T-cell (primary cell): ENCODE measurements around the gene PLEKHA7. TPM values are rescaled to one million over a fixed set of nuclear protein-coding genes. Genes with fewer than 3 reads are reported as not detected.
"Not testable (repeated sequence)": the region's sequence is repeated elsewhere in the genome, so short reads cannot be mapped to it uniquely, and the experiment has no call there.

Experiments used
- ATAC-seq, 4 experiments: fragments of 200-7000 bp in 3 of 4; fragments of 150-1000 bp in 1 of 4; cut with Tn5 transposase; replicated peaks in 1 of 4; 1 replicate in 3 of 4; 2 replicates in 1 of 4; pipeline ENCODE4 v1.10.0; 2021; ENCODE audit warnings: moderate library complexity in 3 of 4, mild to moderate bottlenecking in 2 of 4, moderate number of reproducible peaks in 1 of 4
- CTCF ChIA-PET, 2 donors: fragments of 300-600 bp; sonication (Branson Sonifier 250); formaldehyde crosslinking; loops; one replicate each; lab custom pipeline; 2022; ENCODE audit warnings: antibody characterized with exemption in 2 of 2; lab: Charles Lee
- POLR2A ChIA-PET, 2 donors: fragments of 300-600 bp; sonication (Branson Sonifier 250); formaldehyde crosslinking; loops; one replicate each; lab custom pipeline; 2022; ENCODE audit warnings: antibody characterized with exemption in 2 of 2; lab: Charles Lee
- DNase-seq, 35 experiments: peaks; one replicate each; pipeline versions ENCODE4 v3.0.0 to v3.0.0-alpha.2; 2013 to 2023
- H3K27ac ChIP-seq: one replicate; pipeline ENCODE4 v1.5.1; 2013; ENCODE audit warnings: low read length
- H3K27me3 ChIP-seq, 2 experiments: replicated peaks in 1 of 2; 1 replicate in 1 of 2; 2 replicates in 1 of 2; pipeline versions ENCODE4 v1.6.1 to v1.7.0; 2013; ENCODE audit warnings: low read length in 1 of 2, mixed read lengths in 1 of 2; ENCODE audit not compliant: control insufficient read depth in 2 of 2, insufficient read depth in 2 of 2; ENCODE audit errors: extremely low read depth in 1 of 2
- H3K36me3 ChIP-seq, 2 donors: 1 replicate in 1 of 2; 2 replicates in 1 of 2; pipeline versions ENCODE4 v1.6.1 to v1.7.0; 2013; ENCODE audit warnings: low read length in 1 of 2; ENCODE audit not compliant: control insufficient read depth in 2 of 2, insufficient read depth in 1 of 2; ENCODE audit errors: extremely low read depth in 1 of 2
- H3K4me1 ChIP-seq, 2 experiments: 1 replicate in 1 of 2; 2 replicates in 1 of 2; pipeline versions ENCODE4 v1.6.1 to v1.7.0; 2013; ENCODE audit warnings: low read length in 2 of 2, mixed read lengths in 1 of 2; ENCODE audit not compliant: insufficient read depth in 2 of 2, control insufficient read depth in 1 of 2; ENCODE audit errors: extremely low read depth in 1 of 2
- H3K4me3 ChIP-seq, 2 donors: 1 replicate in 1 of 2; 2 replicates in 1 of 2; pipeline versions ENCODE4 v1.5.1 to v1.7.0; 2013; ENCODE audit warnings: mild to moderate bottlenecking in 2 of 2, low read length in 1 of 2, moderate library complexity in 1 of 2; ENCODE audit not compliant: control insufficient read depth in 1 of 2; ENCODE audit errors: extremely low read depth in 1 of 2
- H3K9me3 ChIP-seq: 2 replicates; pipeline ENCODE4 v1.7.0; 2013
- H3K27ac Mint-ChIP-seq, 2 donors: one replicate each; pipeline ENCODE4 v1.8.0; 2020 to 2021; ENCODE audit warnings: mild to moderate bottlenecking in 2 of 2, mixed read lengths in 2 of 2
- H3K27me3 Mint-ChIP-seq, 2 donors: one replicate each; pipeline ENCODE4 v1.8.0; 2021 to 2022; ENCODE audit warnings: mixed read lengths in 2 of 2
- H3K36me3 Mint-ChIP-seq: one replicate; pipeline ENCODE4 v1.8.0; 2021; ENCODE audit warnings: mixed read lengths
- H3K4me1 Mint-ChIP-seq, 3 donors: one replicate each; pipeline ENCODE4 v1.8.0; 2020 to 2022; ENCODE audit warnings: mixed read lengths in 3 of 3, mild to moderate bottlenecking in 1 of 3
- H3K4me3 Mint-ChIP-seq, 3 donors: one replicate each; pipeline ENCODE4 v1.8.0; 2020 to 2022; ENCODE audit warnings: mild to moderate bottlenecking in 3 of 3, mixed read lengths in 3 of 3, moderate library complexity in 3 of 3
- H3K9me3 Mint-ChIP-seq, 3 donors: one replicate each; pipeline ENCODE4 v1.8.0; 2020 to 2022; ENCODE audit warnings: mixed read lengths in 3 of 3
- WGBS: methylation state at CpG from one replicate; pipeline ENCODE4 v1.1.5; 2013; ENCODE audit warnings: missing lambda C conversion rate; ENCODE audit not compliant: insufficient coverage; 5-methylcytosine and 5-hydroxymethylcytosine counted together
- total RNA-seq, 35 experiments: library from RNA in 6 of 35; stranded (reverse) in 6 of 35; fragments of 120-200 nt in 1 of 35; gene quantifications; one replicate each; pipeline versions ENCODE4 v1.2.1 to v1.2.4 and lab custom pipeline; 2013 to 2026

The PLEKHA7 gene
- total RNA-seq, 5 donors from 2014 or later (not counting 1 experiment from before 2014, with no cell fraction given): 4.8 to 8.8 (median 5.8) TPM

DNA sequence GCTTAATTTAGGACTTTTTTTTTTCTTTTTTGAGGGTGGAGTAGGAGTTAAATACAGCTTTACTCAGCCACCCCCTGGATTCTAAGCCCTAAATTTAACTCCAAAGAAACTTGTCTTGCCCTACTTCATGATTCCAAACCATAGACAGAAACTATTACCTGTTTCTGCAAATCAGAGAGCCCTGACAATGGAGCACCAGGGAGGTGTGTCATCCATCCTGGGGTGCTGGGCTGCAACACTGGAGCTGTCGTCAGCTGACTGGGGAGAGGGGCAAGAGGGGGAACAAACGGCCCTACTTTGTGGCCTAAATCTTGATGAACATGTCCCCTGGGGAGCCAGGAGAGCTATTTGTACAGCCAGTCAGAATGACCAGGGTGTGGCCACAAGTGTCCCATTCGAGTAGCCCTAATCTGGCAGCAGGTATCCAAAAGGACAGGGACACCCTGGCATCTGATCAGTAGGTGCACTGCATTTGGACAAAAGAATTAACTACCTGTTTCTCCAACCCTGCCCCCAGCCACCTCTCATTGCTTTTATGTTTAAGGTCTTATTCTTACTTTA, 50.8 kb downstream of the PLEKHA7 start:
- CTCF ChIA-PET: interaction anchor here in 1 of 2 donors (0.5 kb wide), 1 partner anchor 228 kb away, joined by 3 read pairs; no protein-coding TSS in a partner anchor
- no peaks in the 10 kb centered on the region for H3K9me3 ChIP-seq
- 83% methylated on average over 2 of the region's 3 CpGs for WGBS

GRCh38 chr11:16962589-16962988, 51.6 kb downstream of the PLEKHA7 start:
- H3K4me1 ChIP-seq, H3K9me3 ChIP-seq, H3K4me1 Mint-ChIP-seq, H3K27ac Mint-ChIP-seq, H3K27ac ChIP-seq, DNase-seq, H3K36me3 Mint-ChIP-seq, H3K27me3 ChIP-seq, ATAC-seq, H3K36me3 ChIP-seq, H3K4me3 ChIP-seq, H3K9me3 Mint-ChIP-seq, H3K27me3 Mint-ChIP-seq, POLR2A ChIA-PET, CTCF ChIA-PET, H3K4me3 Mint-ChIP-seq: not testable (repeated sequence)

More for the DNA sequence above, 50.8 kb downstream of the PLEKHA7 start:
- Histone ChIP-seq H3K27ac (no peak overlapping the region), H3K4me1 (no peaks in the 10 kb centered on the region), H3K4me3 (no peak overlapping the region), H3K27me3 (no peaks in the 10 kb centered on the region), H3K36me3 (no peaks in the 10 kb centered on the region)
- H3K36me3 Mint-ChIP-seq: peaks cover 3% of the 10 kb centered on the region
- POLR2A ChIA-PET: no interaction called here
- H3K4me3 Mint-ChIP-seq: no peak overlapping the region
- H3K27me3 Mint-ChIP-seq: no peaks in the 10 kb centered on the region
- peaks cover 0 to 5% (median 2%) of the 10 kb centered on the region in 3 donors for H3K4me1 Mint-ChIP-seq
- ATAC-seq (no peak), DNase-seq (no peak)
- no peaks in the 10 kb centered on the region for H3K9me3 Mint-ChIP-seq
- no peak overlapping the region for H3K27ac Mint-ChIP-seq

DNA sequence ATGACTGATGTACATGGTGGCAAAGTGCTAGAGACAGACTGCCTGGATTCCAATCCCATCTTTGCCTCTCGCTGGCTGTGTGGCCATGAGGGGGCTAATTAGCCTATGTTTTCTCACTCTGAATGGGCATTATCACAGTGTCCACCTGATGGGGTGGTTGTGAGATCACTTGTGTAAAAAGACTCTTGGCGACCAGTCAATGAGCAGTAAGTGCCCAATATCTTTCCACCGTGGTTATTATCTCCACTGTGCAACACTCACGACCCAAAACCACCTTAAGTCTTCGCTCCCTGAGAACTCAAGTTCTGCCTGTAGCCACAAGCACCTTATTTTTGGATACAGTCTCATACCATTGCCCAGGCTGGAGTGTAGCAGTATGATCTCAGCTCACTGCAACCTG, 52.1 kb downstream of the PLEKHA7 start:
- Histone ChIP-seq H3K27me3 (no peaks in the 10 kb centered on the region), H3K4me1 (no peaks in the 10 kb centered on the region), H3K9me3 (no peaks in the 10 kb centered on the region), H3K4me3 (no peak overlapping the region), H3K36me3 (no peaks in the 10 kb centered on the region), H3K27ac (no peak overlapping the region)
- POLR2A ChIA-PET: no interaction called here
- no peak overlapping the region for H3K27ac Mint-ChIP-seq
- H3K4me1 Mint-ChIP-seq: peaks cover 0 to 5% (median 2%) of the 10 kb centered on the region in 3 donors
- no peaks in the 10 kb centered on the region for H3K9me3 Mint-ChIP-seq
- peaks cover 3% of the 10 kb centered on the region for H3K36me3 Mint-ChIP-seq
- no peak for DNase-seq
- CTCF ChIA-PET: no interaction called here
- WGBS: 83% methylated on average over 5 of the region's 5 CpGs
- H3K4me3 Mint-ChIP-seq: no peak overlapping the region
- ATAC-seq: no peak
- H3K27me3 Mint-ChIP-seq: no peaks in the 10 kb centered on the region

DNA sequence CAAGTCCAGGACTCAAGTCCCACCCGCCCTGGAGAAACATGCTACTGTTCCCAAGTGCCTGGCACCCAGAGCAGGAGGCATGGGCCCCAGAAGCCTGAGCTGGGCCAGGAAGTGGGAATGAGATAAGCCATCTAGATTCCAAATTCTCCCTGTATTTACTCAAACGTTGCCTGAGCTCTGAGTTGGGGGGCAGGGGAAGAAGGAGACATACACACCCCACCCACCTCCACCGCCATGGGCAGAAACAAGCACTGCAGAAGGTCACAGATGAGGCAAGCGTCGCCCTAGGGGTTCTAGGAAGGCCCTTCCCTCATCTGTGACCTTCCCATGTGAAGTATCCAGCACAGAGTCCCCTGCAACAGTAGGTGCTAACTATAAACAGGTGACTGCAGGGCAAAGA, 54.0 kb downstream of the PLEKHA7 start:
- no CpG with 5 or more reads among the region's 5 CpGs for WGBS
- POLR2A ChIA-PET: no interaction called here
- ATAC-seq: no peak

GRCh38 chr11:16959602-16960001, 54.6 kb downstream of the PLEKHA7 start:
- Mint-ChIP-seq H3K27me3 (no peaks in the 10 kb centered on the region), H3K9me3 (no peaks in the 10 kb centered on the region), H3K4me3 (no peak overlapping the region), H3K4me1 (peaks cover 0 to 5% (median 2%) of the 10 kb centered on the region in 3 donors), H3K27ac (no peak overlapping the region), H3K36me3 (no peaks in the 10 kb centered on the region)
- ChIA-PET POLR2A (no interaction called here), CTCF (interaction anchor here in 1 of 2 donors (0.6 kb wide), 1 partner anchor 103 kb away, joined by 3 read pairs; no protein-coding TSS in a partner anchor)
- DNase-seq: no peak
- ATAC-seq: no peak
- H3K4me3 ChIP-seq: no peak overlapping the region
- H3K27me3 ChIP-seq: no peaks in the 10 kb centered on the region
- no peaks in the 10 kb centered on the region for H3K9me3 ChIP-seq
- WGBS: 93% methylated on average over 3 of the region's 4 CpGs
- H3K27ac ChIP-seq: no peak overlapping the region
- no peaks in the 10 kb centered on the region for H3K4me1 ChIP-seq
- H3K36me3 ChIP-seq: no peaks in the 10 kb centered on the region

More for the DNA sequence above, 54.0 kb downstream of the PLEKHA7 start:
- Mint-ChIP-seq H3K4me3 (no peak overlapping the region), H3K27ac (no peak overlapping the region), H3K4me1 (peaks cover 0 to 5% (median 2%) of the 10 kb centered on the region in 3 donors), H3K9me3 (no peaks in the 10 kb centered on the region), H3K27me3 (no peaks in the 10 kb centered on the region), H3K36me3 (peaks cover under 1% of the 10 kb centered on the region)
- H3K9me3 ChIP-seq: no peaks in the 10 kb centered on the region
- no peak overlapping the region for H3K4me3 ChIP-seq
- H3K4me1 ChIP-seq: no peaks in the 10 kb centered on the region
- no peak for DNase-seq
- H3K36me3 ChIP-seq: no peaks in the 10 kb centered on the region
- H3K27me3 ChIP-seq: no peaks in the 10 kb centered on the region
- CTCF ChIA-PET: interaction anchor here in 1 of 2 donors (0.6 kb wide), 1 partner anchor 103 kb away, joined by 3 read pairs; no protein-coding TSS in a partner anchor
- H3K27ac ChIP-seq: no peak overlapping the region

DNA sequence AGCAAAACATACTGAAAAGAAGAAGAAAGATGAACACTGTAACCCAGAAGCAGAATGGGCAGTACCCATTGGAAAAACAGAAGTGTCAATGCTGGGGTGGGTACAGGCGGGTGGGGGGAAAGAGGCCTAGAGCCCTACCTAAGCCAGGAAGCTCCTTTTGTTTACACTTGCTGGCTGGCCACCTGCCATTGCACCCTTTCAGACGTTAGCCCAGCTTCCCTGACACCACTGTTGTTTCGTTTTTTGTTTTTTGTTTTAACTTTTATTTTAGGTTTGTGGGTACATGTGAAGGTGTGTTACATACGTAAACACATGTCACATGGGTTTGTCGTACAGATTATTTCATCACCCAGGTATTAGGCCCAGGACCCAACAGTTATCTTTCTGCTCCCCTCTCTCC, 55.4 kb downstream of the PLEKHA7 start:
- Histone ChIP-seq H3K27me3 (no peaks in the 10 kb centered on the region), H3K9me3 (no peaks in the 10 kb centered on the region), H3K4me1 (no peaks in the 10 kb centered on the region), H3K36me3 (no peaks in the 10 kb centered on the region), H3K4me3 (no peak overlapping the region), H3K27ac (no peak overlapping the region)
- Mint-ChIP-seq H3K36me3 (no peaks in the 10 kb centered on the region), H3K9me3 (no peaks in the 10 kb centered on the region), H3K4me3 (no peak overlapping the region), H3K27me3 (no peaks in the 10 kb centered on the region), H3K4me1 (peaks cover 0 to 5% (median 2%) of the 10 kb centered on the region in 3 donors), H3K27ac (no peak overlapping the region)
- DNase-seq: no peak
- CTCF ChIA-PET: no interaction called here
- no peak for ATAC-seq
- WGBS: 80% methylated on average over 1 of the region's 5 CpGs
- POLR2A ChIA-PET: no interaction called here
